Endothelial cell of umbilical vein (primary cell): ENCODE results near the gene RPLP1. TPM values are rescaled to one million over a fixed set of nuclear protein-coding genes. Genes with fewer than 3 reads are reported as not detected.

Source experiments
- BruUV-seq: library from RNA; stranded (reverse); fragments of 400-500 nt; replicated peaks from 2 replicates; lab custom pipeline; 2021; lab: Mats Ljungman, UMichigan
- CTCF ChIA-PET: fragments of 300-600, 350-600 bp; sonication (Branson Sonifier 250); formaldehyde crosslinking; loops from one replicate; lab custom pipeline; 2021; ENCODE audit warnings: antibody characterized with exemption, inconsistent platforms; lab: Charles Lee
- POLR2A ChIA-PET: fragments of 300-600, 350-600 bp; sonication (Branson Sonifier 250); formaldehyde crosslinking; loops from one replicate; lab custom pipeline; 2021; ENCODE audit warnings: antibody characterized with exemption, inconsistent platforms; lab: Charles Lee
- DNase-seq: peaks from one replicate; pipeline ENCODE4 v3.0.0-alpha.2; 2011; ENCODE audit warnings: low read depth, low spot score
- FAIRE-seq: peaks from 2 replicates; lab custom pipeline; 2011; peaks lifted over from hg19 to GRCh38; lab: Jason Lieb, UNC
- H2AFZ ChIP-seq: 2 replicates; pipeline ENCODE4 v1.6.0; 2012; ENCODE audit warnings: low read depth, low read length, control low read depth, inconsistent platforms
- H3K27ac ChIP-seq: 2 replicates; pipeline ENCODE4 v1.5.1; 2011; ENCODE audit warnings: low read depth, mild to moderate bottlenecking, control low read depth, low read length, moderate library complexity; ENCODE audit not compliant: insufficient read depth
- H3K27me3 ChIP-seq, 2 experiments: 2 replicates each; pipeline versions ENCODE4 v1.6.0 to v1.6.1; 2011; ENCODE audit warnings: low read length in 2 of 2, mixed read lengths in 1 of 2; ENCODE audit not compliant: control insufficient read depth in 2 of 2, insufficient read depth in 2 of 2
- H3K36me3 ChIP-seq, 2 experiments: 2 replicates in 1 of 2; 3 replicates in 1 of 2; pipeline ENCODE4 v1.5.1; 2011; ENCODE audit warnings: low read length in 2 of 2, mild to moderate bottlenecking in 1 of 2, moderate library complexity in 1 of 2; ENCODE audit not compliant: control insufficient read depth in 2 of 2, insufficient read depth in 2 of 2; ENCODE audit errors: extremely low read depth in 1 of 2
- H3K4me1 ChIP-seq: 3 replicates; pipeline ENCODE4 v1.5.1; 2011; ENCODE audit warnings: mild to moderate bottlenecking, low read length; ENCODE audit not compliant: control insufficient read depth, insufficient read depth; ENCODE audit errors: extremely low read depth
- H3K4me2 ChIP-seq: 2 replicates; pipeline ENCODE4 v1.6.1; 2011; ENCODE audit warnings: low read length, control low read depth, mixed read lengths; ENCODE audit not compliant: insufficient read depth
- H3K4me3 ChIP-seq, 3 experiments: fragments of 200-600 bp in 1 of 3; sonication (generic), shearing (Covaris generic) in 1 of 3; replicated peaks in 1 of 3; 2 replicates each; pipeline ENCODE4 v1.5.1; 2011 to 2016; ENCODE audit warnings: control low read depth in 3 of 3, low read length in 3 of 3, mild to moderate bottlenecking in 2 of 3, inconsistent platforms in 1 of 3, low read depth in 1 of 3, moderate library complexity in 1 of 3; ENCODE audit not compliant: insufficient read depth in 1 of 3
- H3K79me2 ChIP-seq: 2 replicates; pipeline ENCODE4 v1.6.0; 2012; ENCODE audit warnings: low read length, inconsistent platforms; ENCODE audit not compliant: control insufficient read depth, insufficient read depth
- H3K9ac ChIP-seq: replicated peaks from 2 replicates; pipeline ENCODE3; 2011; ENCODE audit warnings: low read length, control low read depth; ENCODE audit not compliant: insufficient read depth; ENCODE audit errors: extremely low read depth
- H3K9me1 ChIP-seq: replicated peaks from 3 replicates; pipeline ENCODE4 v1.6.0; 2011; ENCODE audit warnings: mild to moderate bottlenecking, low read length; ENCODE audit not compliant: control insufficient read depth, insufficient read depth; ENCODE audit errors: extremely low read depth
- H3K9me3 ChIP-seq: replicated peaks from 2 replicates; pipeline ENCODE4 v1.5.1; 2012; ENCODE audit warnings: low read length, inconsistent platforms; ENCODE audit not compliant: control insufficient read depth, insufficient read depth
- H4K20me1 ChIP-seq: replicated peaks from 2 replicates; pipeline ENCODE3; 2011; ENCODE audit warnings: mild to moderate bottlenecking, low read length; ENCODE audit not compliant: control insufficient read depth, insufficient read depth; ENCODE audit errors: extremely low read depth
- EZH2 ChIP-seq: IDR thresholded peaks from 2 replicates; pipeline ENCODE4 v1.6.1; 2012; ENCODE audit warnings: borderline replicate concordance, low read depth, mild to moderate bottlenecking, moderate library complexity, low read length, inconsistent platforms; ENCODE audit not compliant: severe bottlenecking
- FOS ChIP-seq: IDR thresholded peaks from 2 replicates; pipeline ENCODE4 v1.6.1; 2011; ENCODE audit warnings: mild to moderate bottlenecking, low read length, moderate library complexity, borderline replicate concordance; ENCODE audit not compliant: insufficient read depth
- GATA2 ChIP-seq: IDR thresholded peaks from 2 replicates; pipeline ENCODE4 v1.7.0; 2011; ENCODE audit warnings: low read depth, mild to moderate bottlenecking, moderate library complexity, mixed read lengths, low read length; ENCODE audit not compliant: insufficient read length, insufficient read depth
- JUN ChIP-seq: IDR thresholded peaks from 2 replicates; pipeline ENCODE4 v1.6.1; 2011; ENCODE audit warnings: borderline replicate concordance, low read depth; ENCODE audit not compliant: insufficient read length, insufficient read depth
- MAX ChIP-seq: IDR thresholded peaks from 2 replicates; pipeline ENCODE4 v1.6.1; 2011; ENCODE audit not compliant: insufficient read depth, insufficient read length
- MYC ChIP-seq: IDR thresholded peaks from one replicate; pipeline ENCODE4 v1.6.1; 2011; ENCODE audit warnings: mild to moderate bottlenecking, low read depth, low read length
- POLR2A ChIP-seq: IDR thresholded peaks from 2 replicates; pipeline ENCODE4 v1.6.1; 2012; ENCODE audit warnings: low read depth, mild to moderate bottlenecking, control low read depth, low read length
- POLR2AphosphoS5 ChIP-seq: IDR thresholded peaks from 2 replicates; pipeline ENCODE4 v1.6.1; 2012; ENCODE audit warnings: low read depth, mild to moderate bottlenecking, control low read depth, low read length, moderate library complexity; ENCODE audit not compliant: insufficient read depth
- dilution Hi-C: fragments of 300-500 bp; cut with MboI; formaldehyde crosslinking; loops from one replicate; pipeline ENCODE4 v1.15.0; 2019; ENCODE audit warnings: low sequenced_read_pairs; ENCODE audit not compliant: extremely low pct_ligation_motif_present
- intact Hi-C: fragments of 100-400 bp; cut with micrococcal nuclease; formaldehyde crosslinking; loops from one replicate; pipeline ENCODE4 v1.10.0; 2022
- polyA plus RNA-seq, 4 experiments: library from polyadenylated mRNA; depleted of rRNA in 3 of 4; stranded (reverse) in 3 of 4; unstranded in 1 of 4; fragments of >200 nt; gene quantifications; 2 replicates each; pipeline versions ENCODE4 v1.2.1 to v1.2.3, GENCODE V29; 2011 to 2012; ENCODE audit warnings: missing spikeins in 1 of 4
- total RNA-seq: library from RNA; stranded (reverse); gene quantifications from 2 replicates; pipeline ENCODE4 v1.2.3, GENCODE V29; 2021
- TF ChIP-seq, protein P1 (sequence below), 2 donors: IDR thresholded peaks; 1 replicate in 1 of 2; 2 replicates in 1 of 2; pipeline ENCODE4 v1.5.1; 2011; ENCODE audit warnings: low read length in 2 of 2, mild to moderate bottlenecking in 2 of 2, moderate library complexity in 2 of 2, control low read depth in 1 of 2, inconsistent platforms in 1 of 2, low read depth in 1 of 2; ENCODE audit not compliant: insufficient read depth in 1 of 2; ENCODE audit errors: extremely low read depth in 1 of 2

RPLP1 gene
- total and polyA plus RNA-seq, 2 donors (not counting 3 experiments of a cell fraction or from before 2014, with no cell fraction given), result 1,603 to 2,985 TPM

GRCh38 chr15:69479971-69480370 is 27.4 kb downstream of the RPLP1 start:
- H3K9ac ChIP-seq, result no peak overlapping the region
- POLR2A ChIA-PET, result no interaction called here
- intact Hi-C loops (loop anchor here (5.0 to 10.0 kb wide), 2 partner anchors 247 to 1175 kb away; no protein-coding TSS in a partner anchor), dilution Hi-C loops (no loop called here)
- no peak overlapping the region for H3K4me2 ChIP-seq
- H3K9me1 ChIP-seq, result no peaks in the 10 kb centered on the region
- DNase-seq (no peak), FAIRE-seq (no peak)
- H3K27ac ChIP-seq, result no peak overlapping the region
- no peaks in the 10 kb centered on the region for H3K79me2 ChIP-seq
- H4K20me1 ChIP-seq, result no peaks in the 10 kb centered on the region
- no TSS peak for BruUV-seq
- peaks cover 0 to 3% of the 10 kb centered on the region in 2 experiments for H3K27me3 ChIP-seq
- H3K36me3 ChIP-seq, result no peaks in the 10 kb centered on the region
- TF ChIP-seq POLR2AphosphoS5, result no peak
- no peak for TF ChIP-seq FOS
- TF ChIP-seq GATA2, result no peak
- no peak for TF ChIP-seq POLR2A
- TF ChIP-seq JUN, result no peak
- no peak for TF ChIP-seq MYC
- no peak for TF ChIP-seq EZH2
- TF ChIP-seq, protein P1, sequence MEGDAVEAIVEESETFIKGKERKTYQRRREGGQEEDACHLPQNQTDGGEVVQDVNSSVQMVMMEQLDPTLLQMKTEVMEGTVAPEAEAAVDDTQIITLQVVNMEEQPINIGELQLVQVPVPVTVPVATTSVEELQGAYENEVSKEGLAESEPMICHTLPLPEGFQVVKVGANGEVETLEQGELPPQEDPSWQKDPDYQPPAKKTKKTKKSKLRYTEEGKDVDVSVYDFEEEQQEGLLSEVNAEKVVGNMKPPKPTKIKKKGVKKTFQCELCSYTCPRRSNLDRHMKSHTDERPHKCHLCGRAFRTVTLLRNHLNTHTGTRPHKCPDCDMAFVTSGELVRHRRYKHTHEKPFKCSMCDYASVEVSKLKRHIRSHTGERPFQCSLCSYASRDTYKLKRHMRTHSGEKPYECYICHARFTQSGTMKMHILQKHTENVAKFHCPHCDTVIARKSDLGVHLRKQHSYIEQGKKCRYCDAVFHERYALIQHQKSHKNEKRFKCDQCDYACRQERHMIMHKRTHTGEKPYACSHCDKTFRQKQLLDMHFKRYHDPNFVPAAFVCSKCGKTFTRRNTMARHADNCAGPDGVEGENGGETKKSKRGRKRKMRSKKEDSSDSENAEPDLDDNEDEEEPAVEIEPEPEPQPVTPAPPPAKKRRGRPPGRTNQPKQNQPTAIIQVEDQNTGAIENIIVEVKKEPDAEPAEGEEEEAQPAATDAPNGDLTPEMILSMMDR (IDR thresholded peaks at IDR 0.05; ENCODE audit: extremely low read depth in 1 of 2, insufficient read depth in 1 of 2, low read depth in 1 of 2, low read length in 2 of 2), result no peak
- no peak for TF ChIP-seq MAX
- no peaks in the 10 kb centered on the region for H3K9me3 ChIP-seq
- H3K4me3 ChIP-seq, result no peak overlapping the region
- H3K4me1 ChIP-seq, result peaks cover 2% of the 10 kb centered on the region
- CTCF ChIA-PET, result interaction anchor here (1.4 to 2.6 kb wide), 3 partner anchors 23 to 1009 kb away, joined by 4 to 15 read pairs (median 12); no protein-coding TSS in a partner anchor
- H2AFZ ChIP-seq, result no peak overlapping the region
